Nephron (organoid): Measurements from ENCODE around the gene FEN1.

Source experiments
- H3K27ac Mint-ChIP-seq, 3 experiments: 2 replicates each; pipeline ENCODE4 v1.8.0; 2020; ENCODE audit warnings: mixed read lengths in 3 of 3, mild to moderate bottlenecking in 2 of 3, moderate library complexity in 1 of 3
- H3K27me3 Mint-ChIP-seq: 2 replicates; pipeline ENCODE4 v1.8.0; 2021; ENCODE audit warnings: low read depth, mild to moderate bottlenecking, moderate library complexity, mixed read lengths
- H3K36me3 Mint-ChIP-seq: 2 replicates; pipeline ENCODE4 v1.8.0; 2020; ENCODE audit warnings: low read depth, mixed read lengths
- H3K4me1 Mint-ChIP-seq: 2 replicates; pipeline ENCODE4 v1.8.0; 2020; ENCODE audit warnings: mixed read lengths
- H3K4me3 Mint-ChIP-seq, 3 experiments: 2 replicates each; pipeline ENCODE4 v1.8.0; 2020; ENCODE audit warnings: mild to moderate bottlenecking in 3 of 3, mixed read lengths in 3 of 3, moderate library complexity in 2 of 3
- H3K9me3 Mint-ChIP-seq: 2 replicates; pipeline ENCODE4 v1.8.0; 2020; ENCODE audit warnings: mixed read lengths
- TF ChIP-seq, protein P1 (sequence below), 3 experiments: fragments of 200-600 bp; sonication (generic); IDR thresholded peaks; one replicate each; pipeline ENCODE4 v1.5.0; 2021; ENCODE audit warnings: antibody characterized with exemption in 3 of 3; ENCODE audit not compliant: unreplicated experiment in 3 of 3

The FEN1 gene

DNA sequence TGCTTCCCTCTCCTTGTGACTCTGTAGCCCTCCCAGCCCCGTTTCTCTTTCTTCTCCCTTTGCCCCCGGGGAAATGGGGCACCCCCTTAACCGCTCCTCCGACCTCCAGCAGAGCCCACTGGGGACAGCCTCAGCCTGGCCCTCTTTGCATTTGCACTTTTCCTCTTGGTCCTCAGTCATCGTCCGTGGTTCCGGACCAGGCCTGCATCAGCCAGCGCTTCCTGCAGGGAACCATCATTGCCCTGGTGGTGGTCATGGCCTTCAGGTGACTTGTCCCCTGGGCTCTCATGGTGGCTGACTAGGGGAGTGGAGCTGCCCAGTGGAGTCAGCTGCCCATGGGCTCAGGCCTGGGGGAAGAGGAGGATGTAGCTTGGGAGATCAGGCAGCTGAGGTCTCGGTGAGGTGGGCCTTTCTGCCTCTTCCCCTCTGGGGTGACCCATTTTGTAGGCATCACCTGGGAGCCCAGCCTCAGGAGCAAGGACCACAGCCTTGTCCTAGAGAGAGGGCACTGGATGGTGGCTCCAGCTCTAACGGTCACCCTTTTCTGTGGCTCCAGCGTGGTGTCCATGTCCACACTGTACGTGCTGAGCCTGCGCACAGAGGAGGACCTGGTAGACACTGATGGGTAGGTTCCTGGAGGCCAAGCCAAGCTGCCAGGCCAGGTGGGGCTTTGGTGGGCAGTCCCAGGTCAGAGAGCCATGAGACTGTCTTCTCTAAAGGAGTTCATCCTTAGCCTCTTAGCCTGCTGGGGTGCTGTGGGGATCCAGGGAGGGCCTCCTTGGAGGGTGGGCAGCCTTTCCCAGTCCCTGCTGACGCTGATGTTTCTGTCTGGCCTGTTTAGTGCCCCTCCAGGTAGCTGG, 12.8 kb upstream of the FEN1 start:
- H3K27me3 Mint-ChIP-seq, result no peaks in the 10 kb centered on the region
- TF ChIP-seq, protein P1, sequence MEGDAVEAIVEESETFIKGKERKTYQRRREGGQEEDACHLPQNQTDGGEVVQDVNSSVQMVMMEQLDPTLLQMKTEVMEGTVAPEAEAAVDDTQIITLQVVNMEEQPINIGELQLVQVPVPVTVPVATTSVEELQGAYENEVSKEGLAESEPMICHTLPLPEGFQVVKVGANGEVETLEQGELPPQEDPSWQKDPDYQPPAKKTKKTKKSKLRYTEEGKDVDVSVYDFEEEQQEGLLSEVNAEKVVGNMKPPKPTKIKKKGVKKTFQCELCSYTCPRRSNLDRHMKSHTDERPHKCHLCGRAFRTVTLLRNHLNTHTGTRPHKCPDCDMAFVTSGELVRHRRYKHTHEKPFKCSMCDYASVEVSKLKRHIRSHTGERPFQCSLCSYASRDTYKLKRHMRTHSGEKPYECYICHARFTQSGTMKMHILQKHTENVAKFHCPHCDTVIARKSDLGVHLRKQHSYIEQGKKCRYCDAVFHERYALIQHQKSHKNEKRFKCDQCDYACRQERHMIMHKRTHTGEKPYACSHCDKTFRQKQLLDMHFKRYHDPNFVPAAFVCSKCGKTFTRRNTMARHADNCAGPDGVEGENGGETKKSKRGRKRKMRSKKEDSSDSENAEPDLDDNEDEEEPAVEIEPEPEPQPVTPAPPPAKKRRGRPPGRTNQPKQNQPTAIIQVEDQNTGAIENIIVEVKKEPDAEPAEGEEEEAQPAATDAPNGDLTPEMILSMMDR (IDR thresholded peaks at IDR 0.05; ENCODE audit: unreplicated experiment in 3 of 3), result no peak
- peaks cover 18% of the 10 kb centered on the region for H3K36me3 Mint-ChIP-seq
- no peak overlapping the region for H3K27ac Mint-ChIP-seq
- no peaks in the 10 kb centered on the region for H3K9me3 Mint-ChIP-seq
- H3K4me3 Mint-ChIP-seq, result no peak overlapping the region
- no peaks in the 10 kb centered on the region for H3K4me1 Mint-ChIP-seq

DNA sequence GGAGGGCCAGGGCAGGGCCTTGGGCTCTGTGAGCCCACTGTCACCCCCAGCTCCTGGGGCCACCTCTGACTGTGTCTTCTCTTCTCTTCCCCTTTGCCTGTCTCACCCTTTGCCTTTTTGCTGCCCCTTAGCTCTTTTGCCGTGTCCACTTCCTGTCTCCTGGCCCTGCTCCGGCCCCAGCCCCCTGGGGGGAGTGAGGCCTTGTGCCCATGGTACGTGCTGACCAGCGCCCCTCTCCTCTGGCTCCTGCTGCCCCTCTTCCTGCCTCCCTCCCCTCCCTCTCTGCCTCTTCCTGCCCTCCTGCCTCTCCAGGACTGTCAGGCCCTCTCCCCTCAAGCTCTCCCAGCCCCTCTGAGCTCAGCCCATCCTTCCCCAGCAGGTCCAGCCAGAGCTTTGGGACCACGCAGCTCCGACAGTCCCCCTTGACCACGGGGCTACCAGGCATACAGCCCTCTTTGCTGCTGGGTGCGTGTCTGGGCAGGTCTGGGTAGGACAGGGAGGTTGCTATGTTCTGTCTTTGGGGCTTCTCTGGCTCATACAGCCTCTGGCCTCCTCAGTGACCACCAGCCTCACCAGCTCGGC, 12.0 kb upstream of the FEN1 start:
- TF ChIP-seq, protein P1 (IDR thresholded peaks at IDR 0.05; ENCODE audit: unreplicated experiment in 3 of 3), result no peak
- Mint-ChIP-seq H3K9me3 (no peaks in the 10 kb centered on the region), H3K36me3 (peaks cover 26% of the 10 kb centered on the region), H3K4me3 (no peak overlapping the region), H3K27ac (no peak overlapping the region), H3K27me3 (no peaks in the 10 kb centered on the region), H3K4me1 (no peaks in the 10 kb centered on the region)

GRCh38 chr11:61781585-61781984, 11.1 kb upstream of the FEN1 start:
- Mint-ChIP-seq H3K27me3 (no peaks in the 10 kb centered on the region), H3K4me1 (no peaks in the 10 kb centered on the region), H3K36me3 (peaks cover 27% of the 10 kb centered on the region), H3K9me3 (no peaks in the 10 kb centered on the region), H3K4me3 (no peak overlapping the region), H3K27ac (no peak overlapping the region)
- TF ChIP-seq, protein P1 (IDR thresholded peaks at IDR 0.05; ENCODE audit: unreplicated experiment in 3 of 3), result no peak

- TF ChIP-seq, protein P1 (IDR thresholded peaks at IDR 0.05; ENCODE audit: unreplicated experiment in 3 of 3), result no peak
- H3K4me1 Mint-ChIP-seq, result no peaks in the 10 kb centered on the region
- H3K27me3 Mint-ChIP-seq, result no peaks in the 10 kb centered on the region
- H3K9me3 Mint-ChIP-seq, result no peaks in the 10 kb centered on the region
- no peak overlapping the region for H3K4me3 Mint-ChIP-seq
- peaks cover 30% of the 10 kb centered on the region for H3K36me3 Mint-ChIP-seq
- no peak overlapping the region for H3K27ac Mint-ChIP-seq
Measured at GRCh38 chr11:61782299-61782698, 10.4 kb upstream of the FEN1 start.

DNA sequence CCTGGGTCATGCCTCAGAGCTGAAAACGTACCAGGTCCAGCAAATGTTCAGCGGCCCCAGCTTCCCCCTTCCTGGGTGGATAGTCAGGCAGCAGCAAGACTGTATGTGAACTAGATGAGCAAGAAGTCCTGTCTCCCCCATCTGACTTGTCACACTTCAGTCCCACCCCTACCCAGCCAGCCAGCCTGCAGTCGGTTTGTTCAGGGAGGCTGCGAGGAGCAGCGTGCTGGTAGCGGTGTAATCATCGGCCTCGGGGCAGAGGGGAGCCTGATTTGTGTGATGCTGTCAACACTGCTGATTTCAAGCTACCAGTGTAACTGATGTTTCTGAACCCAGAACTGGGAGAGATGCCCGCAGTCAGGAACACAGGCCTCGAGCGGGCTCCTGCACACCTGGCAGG, 9.9 kb upstream of the FEN1 start:
- H3K27ac Mint-ChIP-seq, result no peak overlapping the region
- H3K4me3 Mint-ChIP-seq, result no peak overlapping the region
- no peaks in the 10 kb centered on the region for H3K4me1 Mint-ChIP-seq
- peaks cover 29% of the 10 kb centered on the region for H3K36me3 Mint-ChIP-seq
- no peaks in the 10 kb centered on the region for H3K9me3 Mint-ChIP-seq
- TF ChIP-seq, protein P1 (IDR thresholded peaks at IDR 0.05; ENCODE audit: unreplicated experiment in 3 of 3), result no peak
- H3K27me3 Mint-ChIP-seq, result no peaks in the 10 kb centered on the region
